Coronary artery (tissue), 2 donors: ENCODE results near the gene RAB1B.
"Not testable (repeated sequence)": the region's sequence is repeated elsewhere in the genome, so short reads cannot be mapped to it uniquely, and the experiment has no call there.

Experiments
- DNase-seq: peaks from one replicate; pipeline ENCODE4 v3.0.0-alpha.2; 2017; ENCODE audit warnings: low spot score
- H3K27ac ChIP-seq, 2 donors: fragments of 200-600 bp; sonication (generic); one replicate each; pipeline ENCODE4 v1.5.1; 2016 to 2019
- H3K4me3 ChIP-seq: fragments of 200-600 bp; sonication (generic); 2 replicates; pipeline ENCODE4 v1.5.1; 2016; ENCODE audit warnings: mild to moderate bottlenecking, moderate library complexity
- CTCF ChIP-seq: fragments of 200-600 bp; sonication (generic); IDR thresholded peaks from one replicate; pipeline ENCODE4 v1.5.1; 2019; ENCODE audit warnings: antibody characterized with exemption

The RAB1B gene

GRCh38 chr11:66272596-66272995 lies 4.2 kb downstream of the RAB1B start:
- Histone ChIP-seq H3K4me3 (no peak overlapping the region), H3K27ac (no peak overlapping the region)
- DNase-seq: no peak
- no peak for TF ChIP-seq CTCF

- no peak for DNase-seq
- TF ChIP-seq CTCF: no peak
- no peak overlapping the region for H3K4me3 ChIP-seq
- H3K27ac ChIP-seq: no peak overlapping the region
These were observed 5.8 kb downstream of the RAB1B start for GRCh38 chr11:66274219-66274618.

- no peak for TF ChIP-seq CTCF
- no peak overlapping the region for H3K4me3 ChIP-seq
- DNase-seq: no peak
- H3K27ac ChIP-seq: no peak overlapping the region
These were observed 7.0 kb downstream of the RAB1B start for GRCh38 chr11:66275396-66275795.

- DNase-seq: no peak
- Histone ChIP-seq H3K4me3 (no peak overlapping the region), H3K27ac (no peak overlapping the region)
- no peak for TF ChIP-seq CTCF
These were observed 7.7 kb downstream of the RAB1B start for GRCh38 chr11:66275984-66276612.

- H3K4me3 ChIP-seq, H3K27ac ChIP-seq, DNase-seq: not testable (repeated sequence)
These were observed 8.2 kb downstream of the RAB1B start for GRCh38 chr11:66276619-66277018.

GRCh38 chr11:66277064-66277463 lies 8.6 kb downstream of the RAB1B start:
- H3K4me3 ChIP-seq, DNase-seq, H3K27ac ChIP-seq: not testable (repeated sequence)

GRCh38 chr11:66277471-66278362 lies 9.3 kb downstream of the RAB1B start, which contains the start of gene CNIH2:
Gene CNIH2 (plus strand): TSS chr11:66278175. CDS start chr11:66278457, 282 bp downstream.
- peak within 1 kb of the TSS in 1 of 2 donors; percentile 37 for H3K27ac ChIP-seq
- H3K4me3 ChIP-seq: peak within 1 kb of the TSS; percentile 65
- DNase-seq: no peak
- TF ChIP-seq CTCF: no peak
